Skeletal muscle tissue (tissue), 4 donors: ENCODE data around the gene UTRN. TPM values are rescaled to one million over a fixed set of nuclear protein-coding genes. Genes with fewer than 3 reads are reported as not detected.

ENCODE experiments used
- H3K27ac ChIP-seq: one replicate; pipeline ENCODE4 v1.7.0; 2013; ENCODE audit warnings: mild to moderate bottlenecking, low read depth, low read length, inconsistent platforms
- H3K27me3 ChIP-seq, 3 donors: one replicate each; pipeline ENCODE4 v1.7.0; 2013; ENCODE audit warnings: low read length in 3 of 3; ENCODE audit not compliant: control insufficient read depth in 3 of 3, insufficient read depth in 3 of 3
- H3K36me3 ChIP-seq, 3 donors: one replicate each; pipeline ENCODE4 v1.7.0; 2013; ENCODE audit warnings: low read length in 3 of 3; ENCODE audit not compliant: control insufficient read depth in 3 of 3, insufficient read depth in 3 of 3
- H3K4me1 ChIP-seq, 3 donors: one replicate each; pipeline ENCODE4 v1.7.0; 2013; ENCODE audit warnings: low read length in 3 of 3, mild to moderate bottlenecking in 3 of 3; ENCODE audit not compliant: control insufficient read depth in 3 of 3, insufficient read depth in 3 of 3
- H3K4me3 ChIP-seq, 3 donors: one replicate each; pipeline ENCODE4 v1.7.0; 2013; ENCODE audit warnings: low read length in 3 of 3
- H3K9ac ChIP-seq, 3 donors: one replicate each; pipeline ENCODE4 v1.7.0; 2013; ENCODE audit warnings: low read length in 3 of 3, mild to moderate bottlenecking in 3 of 3, moderate library complexity in 2 of 3, low read depth in 1 of 3
- H3K9me3 ChIP-seq, 3 donors: one replicate each; pipeline ENCODE4 v1.7.0; 2013; ENCODE audit warnings: low read length in 3 of 3; ENCODE audit not compliant: control insufficient read depth in 3 of 3
- total RNA-seq: library from RNA; depleted of rRNA; stranded (reverse); fragments of >200 nt; gene quantifications from one replicate; pipeline ENCODE4 v1.2.3, GENCODE V29; 2014
- donor health status: Osteomylitis.

Gene UTRN
- total RNA-seq, 1 donor from 2014 or later, result 149 TPM

DNA sequence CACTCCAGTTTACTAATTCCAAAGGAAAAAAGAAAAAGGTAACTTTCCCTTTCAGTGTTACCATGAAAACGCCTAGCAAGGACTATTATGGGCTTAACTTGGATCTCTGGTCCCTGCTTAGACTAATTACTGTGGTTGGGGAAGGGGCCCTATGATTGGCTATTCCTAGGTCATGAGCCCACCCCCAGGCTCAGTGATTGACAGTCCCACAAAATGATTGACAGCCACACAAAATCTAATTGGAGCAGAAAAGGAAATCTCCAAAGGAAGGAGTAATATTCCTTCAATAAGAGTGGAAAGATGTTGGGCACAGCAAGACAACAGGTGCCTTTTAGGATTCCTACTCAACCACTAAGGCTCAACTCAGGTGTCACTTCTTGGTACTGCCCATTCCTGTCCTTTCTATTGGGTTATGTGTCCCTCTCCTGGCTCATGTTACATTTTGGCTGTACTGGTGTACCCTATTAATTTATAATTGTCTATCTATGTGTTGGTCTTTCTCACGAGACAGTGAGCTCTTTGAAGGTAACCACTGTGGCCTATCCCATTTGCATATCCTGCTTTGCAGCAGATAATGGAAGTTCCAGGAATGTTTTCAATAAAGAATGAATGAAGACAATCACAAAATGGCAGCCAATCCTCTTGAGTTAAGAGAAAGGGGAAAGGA, 5.5 kb upstream of the UTRN start:
- peaks cover 0 to 5% (median 0%) of the 10 kb centered on the region in 3 donors for H3K4me1 ChIP-seq
- H3K9ac ChIP-seq, result no peak overlapping the region
- no peaks in the 10 kb centered on the region for H3K27me3 ChIP-seq
- H3K36me3 ChIP-seq, result no peaks in the 10 kb centered on the region
- no peaks in the 10 kb centered on the region for H3K9me3 ChIP-seq
- no peak overlapping the region for H3K27ac ChIP-seq
- H3K4me3 ChIP-seq, result no peak overlapping the region

DNA sequence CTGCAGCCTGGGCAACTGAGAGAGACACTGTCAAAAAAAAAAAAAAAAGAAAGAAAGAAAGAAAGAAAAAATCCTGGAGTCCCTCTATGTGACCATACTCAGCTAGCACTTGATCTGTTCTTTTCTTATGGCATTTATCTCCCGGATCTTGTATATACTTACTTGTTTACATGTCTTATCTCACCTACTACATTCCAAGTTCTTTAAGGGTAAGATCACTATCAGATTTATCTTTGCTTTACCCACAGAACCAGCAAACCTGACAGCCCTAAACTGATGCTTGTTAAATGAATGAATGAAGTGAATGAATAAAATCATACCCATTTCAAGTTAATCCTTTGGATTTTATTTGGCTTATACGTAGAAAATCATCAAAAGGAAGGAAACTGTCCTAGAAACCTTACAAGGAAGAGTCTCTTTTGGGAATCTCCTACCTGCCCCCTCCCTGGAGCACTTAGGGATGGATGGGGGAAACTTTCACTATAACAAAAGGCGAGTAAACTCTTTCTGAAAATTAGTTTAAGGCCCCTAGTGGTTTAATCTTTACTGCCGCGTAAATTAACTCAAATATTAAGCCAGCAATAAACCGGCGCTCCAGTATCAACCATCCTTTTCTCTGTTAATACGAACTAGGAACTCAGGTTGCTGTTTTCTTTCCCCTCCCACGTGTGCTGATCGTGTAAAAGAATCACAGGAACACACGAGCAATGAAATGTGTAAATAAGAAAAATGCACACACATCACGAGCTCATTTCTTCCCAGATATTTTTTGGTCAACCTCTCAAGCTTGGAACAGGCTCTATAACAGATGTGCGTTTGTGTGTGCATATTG, 1.3 kb upstream of the UTRN start:
- peaks cover 0 to 6% (median 6%) of the 10 kb centered on the region in 3 donors for H3K4me1 ChIP-seq
- H3K27ac ChIP-seq, result peak overlapping the region; percentile 94
- no peaks in the 10 kb centered on the region for H3K36me3 ChIP-seq
- peak overlapping the region; percentile 88 to 96 (median 95) for H3K4me3 ChIP-seq
- no peaks in the 10 kb centered on the region for H3K27me3 ChIP-seq
- H3K9me3 ChIP-seq, result no peaks in the 10 kb centered on the region
- H3K9ac ChIP-seq, result peak overlapping the region; percentile 87 to 95 (median 90)

DNA sequence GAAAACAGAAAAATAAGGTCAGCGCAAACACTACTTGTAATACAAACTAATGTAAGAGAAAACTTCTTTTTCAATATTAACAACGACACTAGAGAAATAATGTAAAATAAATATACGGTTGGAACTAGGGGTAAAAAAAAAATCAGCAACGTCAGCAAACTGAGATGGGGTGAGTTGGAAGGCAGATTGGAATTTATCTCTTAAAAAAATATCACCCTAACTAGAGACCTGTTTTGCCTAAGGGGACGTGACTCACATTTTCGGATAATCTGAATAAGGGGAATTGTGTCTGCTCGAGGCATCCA, 705 bp upstream of the UTRN start:
- Histone ChIP-seq H3K9ac (peak overlapping the region; percentile 87 to 95 (median 90)), H3K27ac (peak overlapping the region; percentile 94), H3K4me3 (peak overlapping the region; percentile 88 to 96 (median 95)), H3K4me1 (peaks cover 0 to 6% (median 6%) of the 10 kb centered on the region in 3 donors), H3K36me3 (no peaks in the 10 kb centered on the region), H3K27me3 (no peaks in the 10 kb centered on the region), H3K9me3 (no peaks in the 10 kb centered on the region)

DNA sequence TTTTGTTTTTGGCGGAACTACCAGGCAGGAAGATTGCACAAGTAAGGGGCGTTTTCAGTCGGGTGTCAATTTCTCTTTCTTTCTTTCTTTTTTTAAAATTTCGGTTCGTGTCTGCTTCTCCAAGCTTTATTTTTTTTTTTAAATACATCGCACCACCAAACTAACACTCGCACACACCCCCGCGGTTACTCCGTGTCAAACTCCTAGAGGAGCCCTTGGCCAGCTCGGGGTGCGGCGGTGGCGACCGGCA, 338 bp downstream of the UTRN start:
- Histone ChIP-seq H3K4me1 (peaks cover 0 to 6% (median 6%) of the 10 kb centered on the region in 3 donors), H3K27me3 (no peaks in the 10 kb centered on the region), H3K36me3 (no peaks in the 10 kb centered on the region), H3K9me3 (no peaks in the 10 kb centered on the region), H3K27ac (peak overlapping the region; percentile 94), H3K9ac (peak overlapping the region; percentile 87 to 95 (median 90)), H3K4me3 (peak overlapping the region; percentile 94 to 96 (median 95))

DNA sequence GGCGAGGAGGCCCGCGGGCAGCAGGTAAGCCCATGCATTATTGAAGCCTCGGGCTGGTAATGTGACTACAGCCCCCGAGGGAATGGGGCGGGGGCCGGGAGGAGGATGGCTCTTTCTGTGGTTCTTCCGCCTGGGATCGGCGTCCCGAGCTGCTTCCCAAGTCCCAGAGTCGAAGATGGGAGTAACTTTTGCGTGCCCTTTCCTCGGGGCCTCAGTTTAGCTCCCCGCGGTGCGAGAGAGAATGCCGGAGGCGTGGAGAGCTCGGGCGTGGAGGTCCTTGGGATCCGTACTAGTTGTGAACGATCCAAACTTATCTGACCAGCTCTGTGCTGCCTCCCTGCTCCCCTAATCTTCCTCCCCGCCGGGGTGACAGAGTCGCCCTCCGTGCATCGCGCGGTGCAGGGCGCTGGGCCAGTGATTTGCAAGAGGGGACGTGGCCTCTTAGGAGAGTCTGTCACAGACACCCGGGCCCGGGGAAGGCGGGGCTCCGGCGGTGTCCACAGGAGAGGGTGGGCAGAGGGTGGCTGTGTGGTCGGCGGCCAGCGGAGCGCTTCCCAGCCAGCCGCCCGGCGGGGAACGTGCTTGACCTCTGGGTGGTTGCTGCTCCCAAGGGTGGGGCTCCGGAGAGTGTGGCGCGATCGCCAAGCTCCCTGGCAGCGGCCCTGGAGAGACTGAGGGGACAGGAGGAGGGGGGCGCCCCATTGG, 815 bp downstream of the UTRN start:
- H3K36me3 ChIP-seq, result no peaks in the 10 kb centered on the region
- H3K27me3 ChIP-seq, result no peaks in the 10 kb centered on the region
- H3K9me3 ChIP-seq, result no peaks in the 10 kb centered on the region
- peak overlapping the region; percentile 87 to 95 (median 90) for H3K9ac ChIP-seq
- H3K4me1 ChIP-seq, result peaks cover 0 to 6% (median 6%) of the 10 kb centered on the region in 3 donors
- H3K4me3 ChIP-seq, result peak overlapping the region; percentile 94 to 96 (median 95)
- peak overlapping the region; percentile 94 for H3K27ac ChIP-seq

DNA sequence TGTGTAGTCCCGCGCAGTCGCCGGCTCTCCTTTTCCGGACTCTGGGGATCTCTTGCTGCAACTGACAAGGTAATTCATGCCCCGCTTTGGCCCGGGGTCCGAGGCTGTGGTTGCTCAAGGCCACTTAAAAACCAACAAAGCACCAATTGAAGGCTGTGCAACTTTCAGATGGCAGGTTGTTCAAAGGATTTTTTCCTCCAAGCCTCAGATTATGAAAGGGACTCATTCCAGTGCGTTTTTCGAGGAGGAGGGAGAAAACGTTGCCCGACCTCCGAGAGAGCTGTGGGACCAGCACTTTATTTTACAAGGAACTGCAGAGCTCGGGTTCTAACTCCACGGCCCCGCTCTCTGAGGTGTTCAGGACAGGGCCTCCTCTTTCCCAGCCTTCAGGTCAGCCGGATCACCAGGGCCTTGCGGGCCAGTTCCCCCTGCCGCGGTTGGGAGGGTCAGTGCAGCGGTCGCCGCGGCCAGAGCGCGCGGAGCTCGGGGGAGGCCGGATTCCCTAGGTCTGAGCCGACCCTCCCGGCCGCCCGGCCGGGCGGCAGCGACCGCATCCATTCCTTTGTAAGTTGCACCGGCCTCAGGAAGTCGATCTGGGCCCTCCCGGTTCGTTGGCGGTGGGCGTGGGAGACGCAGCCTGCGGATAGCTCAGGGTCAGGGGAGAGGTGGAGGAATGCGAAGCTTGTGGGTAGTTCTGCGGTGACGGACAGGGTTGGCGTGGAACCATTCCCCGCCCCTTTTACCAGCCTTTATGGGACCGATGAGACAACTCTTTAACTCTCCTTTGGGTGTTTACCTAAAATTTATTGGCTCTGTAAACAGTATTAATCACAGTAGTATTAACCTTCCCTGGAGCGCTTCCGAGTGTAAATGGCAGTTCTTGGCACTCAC, 1.6 kb downstream of the UTRN start:
- Histone ChIP-seq H3K4me1 (peaks cover 0 to 6% (median 6%) of the 10 kb centered on the region in 3 donors), H3K4me3 (peak overlapping the region; percentile 94 to 96 (median 95)), H3K9ac (peak overlapping the region; percentile 87 to 95 (median 90)), H3K36me3 (no peaks in the 10 kb centered on the region), H3K27ac (peak overlapping the region; percentile 94), H3K27me3 (no peaks in the 10 kb centered on the region), H3K9me3 (no peaks in the 10 kb centered on the region)

DNA sequence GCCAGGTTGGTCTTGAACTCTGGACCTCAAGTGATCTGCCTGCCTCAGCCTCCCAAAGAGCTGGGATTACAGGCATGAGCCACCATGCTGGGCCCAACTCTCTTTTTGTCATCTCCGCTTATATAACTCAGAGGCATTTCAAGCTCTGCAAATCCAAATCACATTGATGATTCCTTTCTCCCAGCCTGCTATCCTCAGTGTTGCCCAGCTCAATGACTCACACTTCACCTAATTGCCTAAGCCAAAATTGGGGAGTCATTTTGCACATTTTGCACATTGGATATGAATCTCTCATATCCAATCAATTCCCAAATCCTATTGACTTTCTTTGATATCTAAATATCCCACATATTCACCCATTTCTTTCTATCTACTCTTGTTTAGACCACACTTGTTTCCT, 3.9 kb downstream of the UTRN start:
- Histone ChIP-seq H3K27me3 (no peaks in the 10 kb centered on the region), H3K4me3 (no peak overlapping the region), H3K9me3 (no peaks in the 10 kb centered on the region), H3K36me3 (no peaks in the 10 kb centered on the region), H3K9ac (no peak overlapping the region), H3K27ac (no peak overlapping the region), H3K4me1 (peaks cover 0 to 6% (median 5%) of the 10 kb centered on the region in 3 donors)

DNA sequence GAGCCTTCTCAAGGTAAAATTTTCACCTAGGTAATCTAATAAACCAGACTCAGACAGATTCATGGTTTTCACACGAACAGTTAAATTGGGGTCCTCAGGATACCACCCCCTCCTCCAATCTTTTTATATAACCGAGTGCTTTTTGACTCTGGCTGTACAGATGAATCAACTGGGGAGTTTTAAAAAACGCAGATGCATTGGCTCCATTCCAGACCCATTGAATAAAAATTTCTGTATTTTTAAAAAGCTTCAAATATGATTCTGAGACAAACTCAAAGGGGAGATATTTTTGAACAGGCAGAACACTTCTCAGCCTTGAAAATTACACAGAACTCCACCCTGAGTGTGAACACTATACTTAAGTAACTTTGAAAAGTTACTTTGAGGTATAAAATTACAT, 7.2 kb downstream of the UTRN start:
- no peak overlapping the region for H3K27ac ChIP-seq
- no peaks in the 10 kb centered on the region for H3K9me3 ChIP-seq
- H3K4me3 ChIP-seq, result no peak overlapping the region
- H3K9ac ChIP-seq, result no peak overlapping the region
- H3K27me3 ChIP-seq, result no peaks in the 10 kb centered on the region
- H3K4me1 ChIP-seq, result peaks cover 7 to 17% (median 11%) of the 10 kb centered on the region in 3 donors
- H3K36me3 ChIP-seq, result peaks cover 0 to 6% (median 0%) of the 10 kb centered on the region in 3 donors

DNA sequence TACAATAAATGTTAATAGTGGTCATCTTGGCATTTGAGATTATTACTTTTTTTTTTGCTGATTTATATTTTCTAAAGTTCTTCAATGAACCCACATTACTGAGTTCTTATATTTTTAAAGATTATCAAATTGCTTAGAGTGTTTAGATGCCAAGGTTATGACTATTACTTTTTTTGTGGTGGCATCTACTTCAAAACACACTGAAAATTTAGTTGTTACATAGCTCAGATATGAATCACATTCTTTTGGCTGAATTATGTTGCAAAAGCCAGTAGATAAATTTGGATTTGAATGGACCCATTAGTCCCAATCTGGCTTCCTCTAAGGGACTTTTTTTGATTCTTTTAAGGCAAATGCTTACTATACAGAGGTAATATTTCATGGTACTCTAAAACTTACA, 8.9 kb downstream of the UTRN start:
- H3K4me3 ChIP-seq, result no peak overlapping the region
- H3K27me3 ChIP-seq, result no peaks in the 10 kb centered on the region
- no peak overlapping the region for H3K9ac ChIP-seq
- peaks cover 0 to 6% (median 0%) of the 10 kb centered on the region in 3 donors for H3K36me3 ChIP-seq
- H3K27ac ChIP-seq, result no peak overlapping the region
- no peaks in the 10 kb centered on the region for H3K9me3 ChIP-seq
- peaks cover 10 to 21% (median 19%) of the 10 kb centered on the region in 3 donors for H3K4me1 ChIP-seq
